ENCODE results near the gene CAT.
"Not testable (repeated sequence)": the region's sequence is repeated elsewhere in the genome, so short reads cannot be mapped to it uniquely, and the experiment has no call there.

The CAT gene

DNA sequence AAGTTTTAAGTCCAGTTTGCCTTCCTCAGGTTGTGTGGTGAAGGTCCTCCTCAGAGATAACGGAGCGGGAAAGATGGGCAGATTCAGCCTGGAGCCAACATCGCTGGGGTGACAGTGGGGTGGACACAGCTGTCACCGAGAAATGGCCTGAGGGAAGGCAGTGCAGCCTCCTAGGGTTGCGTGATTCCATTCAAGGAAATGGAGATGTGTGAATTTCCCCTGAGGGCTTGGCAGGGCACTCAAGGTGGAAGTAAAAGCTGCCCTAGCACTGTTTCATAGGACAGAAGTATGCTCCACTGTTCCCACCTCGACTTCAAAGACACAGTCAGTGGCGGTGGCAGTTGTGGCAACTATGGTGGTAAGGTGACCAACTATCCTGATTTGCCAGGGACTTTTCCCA is 15.4 kb upstream of the CAT start:
- H3K9me3 ChIP-seq (replicated peaks; ENCODE audit: insufficient read depth, low read length) = no peaks in the 10 kb centered on the region
- no peaks in the 10 kb centered on the region for H3K4me1 ChIP-seq (ENCODE audit: low read length)
- H3K27ac ChIP-seq (ENCODE audit: low read length) = no peak overlapping the region
- H2AFZ ChIP-seq (ENCODE audit: low read length) = no peak overlapping the region
- no peaks in the 10 kb centered on the region for H4K20me1 ChIP-seq (ENCODE audit: insufficient read depth, low read length)
- no peaks in the 10 kb centered on the region for H3K79me2 ChIP-seq (ENCODE audit: low read length)
- no peak overlapping the region for H3K4me2 ChIP-seq (ENCODE audit: low read depth, low read length)
- no peak for DNase-seq
- no peaks in the 10 kb centered on the region for H3K36me3 ChIP-seq (replicated peaks; ENCODE audit: insufficient read depth, low read length)
- no peaks in the 10 kb centered on the region for H3K27me3 ChIP-seq (replicated peaks; ENCODE audit: insufficient read depth, low read length)
- H3K9ac ChIP-seq (ENCODE audit: low read length) = no peak overlapping the region
- TF ChIP-seq EZH2phosphoT487 (IDR thresholded peaks at IDR 0.05; ENCODE audit: low read length) (no peak), CTCF (IDR thresholded peaks at IDR 0.05; ENCODE audit: low read length) (no peak), EZH2 (optimal IDR thresholded peaks at IDR 0.05; ENCODE audit: low read depth, low read length) (no peak)
- no peaks in the 10 kb centered on the region for H3K9me2 ChIP-seq (replicated peaks; ENCODE audit: insufficient read depth, low read length)
- H3F3A ChIP-seq (ENCODE audit: insufficient read depth, low read length) = no peaks in the 10 kb centered on the region
- no peak overlapping the region for H3K4me3 ChIP-seq (ENCODE audit: low read length)

- not testable (repeated sequence) for H3K36me3 ChIP-seq (replicated peaks; ENCODE audit: insufficient read depth, low read length); H3K27me3 ChIP-seq (replicated peaks; ENCODE audit: insufficient read depth, low read length); H3K9ac ChIP-seq (ENCODE audit: low read length); DNase-seq; H3K9me2 ChIP-seq (replicated peaks; ENCODE audit: insufficient read depth, low read length); H3K79me2 ChIP-seq (ENCODE audit: low read length); H3K4me2 ChIP-seq (ENCODE audit: low read depth, low read length); H3K4me1 ChIP-seq (ENCODE audit: low read length); H3K27ac ChIP-seq (ENCODE audit: low read length); H3K4me3 ChIP-seq (ENCODE audit: low read length); H3F3A ChIP-seq (ENCODE audit: insufficient read depth, low read length); H4K20me1 ChIP-seq (ENCODE audit: insufficient read depth, low read length); H2AFZ ChIP-seq (ENCODE audit: low read length); H3K9me3 ChIP-seq (replicated peaks; ENCODE audit: insufficient read depth, low read length)
Observed at GRCh38 chr11:34424826-34425225, 13.9 kb upstream of the CAT start.

DNA sequence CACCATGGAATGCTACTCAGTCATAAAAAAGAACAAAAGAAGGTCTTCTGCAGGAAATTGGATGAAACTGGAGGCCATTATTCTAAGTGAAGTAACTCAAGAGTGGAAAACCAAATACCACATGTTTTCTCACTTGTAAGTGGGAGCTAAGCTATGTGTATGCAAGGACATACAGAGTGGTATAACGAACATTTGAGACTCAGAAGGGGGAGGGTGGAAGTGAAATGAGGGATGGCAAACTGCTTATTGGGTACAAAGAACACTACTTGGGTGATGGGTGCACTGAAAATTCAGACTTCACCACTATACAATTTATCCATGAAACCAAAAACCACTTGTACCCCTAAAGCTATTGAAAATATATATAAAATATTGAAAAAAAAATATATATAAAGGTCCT is 13.4 kb upstream of the CAT start:
- DNase-seq = no peak
- no peaks in the 10 kb centered on the region for H3K36me3 ChIP-seq (replicated peaks; ENCODE audit: insufficient read depth, low read length)
- no peak overlapping the region for H3K4me3 ChIP-seq (ENCODE audit: low read length)
- H3F3A ChIP-seq (ENCODE audit: insufficient read depth, low read length) = no peaks in the 10 kb centered on the region
- H3K27me3 ChIP-seq (replicated peaks; ENCODE audit: insufficient read depth, low read length) = no peaks in the 10 kb centered on the region
- no peaks in the 10 kb centered on the region for H3K79me2 ChIP-seq (ENCODE audit: low read length)
- no peak overlapping the region for H3K9ac ChIP-seq (ENCODE audit: low read length)
- TF ChIP-seq EZH2 (optimal IDR thresholded peaks at IDR 0.05; ENCODE audit: low read depth, low read length) (no peak), EZH2phosphoT487 (IDR thresholded peaks at IDR 0.05; ENCODE audit: low read length) (no peak), CTCF (IDR thresholded peaks at IDR 0.05; ENCODE audit: low read length) (no peak)
- H3K4me1 ChIP-seq (ENCODE audit: low read length) = no peaks in the 10 kb centered on the region
- H3K27ac ChIP-seq (ENCODE audit: low read length) = no peak overlapping the region
- no peaks in the 10 kb centered on the region for H3K9me2 ChIP-seq (replicated peaks; ENCODE audit: insufficient read depth, low read length)
- H4K20me1 ChIP-seq (ENCODE audit: insufficient read depth, low read length) = no peaks in the 10 kb centered on the region
- no peak overlapping the region for H2AFZ ChIP-seq (ENCODE audit: low read length)
- no peak overlapping the region for H3K4me2 ChIP-seq (ENCODE audit: low read depth, low read length)
- no peaks in the 10 kb centered on the region for H3K9me3 ChIP-seq (replicated peaks; ENCODE audit: insufficient read depth, low read length)

- Histone ChIP-seq H3K27ac (ENCODE audit: low read length) (no peak overlapping the region), H3K4me2 (ENCODE audit: low read depth, low read length) (no peak overlapping the region)
- DNase-seq = no peak
Observed at GRCh38 chr11:34425867-34426266, 12.9 kb upstream of the CAT start.

More at GRCh38 chr11:34425867-34426266, 12.9 kb upstream of the CAT start:
- Histone ChIP-seq H2AFZ (ENCODE audit: low read length) (no peak overlapping the region), H3K9ac (ENCODE audit: low read length) (no peak overlapping the region), H3K4me3 (ENCODE audit: low read length) (no peak overlapping the region), H3K9me2 (replicated peaks; ENCODE audit: insufficient read depth, low read length) (no peaks in the 10 kb centered on the region), H4K20me1 (ENCODE audit: insufficient read depth, low read length) (no peaks in the 10 kb centered on the region), H3K79me2 (ENCODE audit: low read length) (no peaks in the 10 kb centered on the region), H3K27me3 (replicated peaks; ENCODE audit: insufficient read depth, low read length) (no peaks in the 10 kb centered on the region), H3K4me1 (ENCODE audit: low read length) (no peaks in the 10 kb centered on the region), H3K9me3 (replicated peaks; ENCODE audit: insufficient read depth, low read length) (no peaks in the 10 kb centered on the region), H3K36me3 (replicated peaks; ENCODE audit: insufficient read depth, low read length) (no peaks in the 10 kb centered on the region), H3F3A (ENCODE audit: insufficient read depth, low read length) (no peaks in the 10 kb centered on the region)
- no peak for TF ChIP-seq CTCF (IDR thresholded peaks at IDR 0.05; ENCODE audit: low read length)
- no peak for TF ChIP-seq EZH2phosphoT487 (IDR thresholded peaks at IDR 0.05; ENCODE audit: low read length)
- TF ChIP-seq EZH2 (optimal IDR thresholded peaks at IDR 0.05; ENCODE audit: low read depth, low read length) = no peak

Measured in MM.1S (cell line).